Neural crest cell (in vitro differentiated cells): ENCODE data around the gene H2BW2. TPM values are rescaled to one million over a fixed set of nuclear protein-coding genes. Genes with fewer than 3 reads are reported as not detected.
"Not testable (repeated sequence)": the region's sequence is repeated elsewhere in the genome, so short reads cannot be mapped to it uniquely, and the experiment has no call there.

Experiments used
- DNase-seq: peaks from one replicate; pipeline ENCODE4 v3.0.0; 2021; ENCODE audit warnings: low read depth, mixed read lengths, low spot score
- H3K27ac Mint-ChIP-seq: one replicate; pipeline ENCODE4 v1.8.0; 2021; ENCODE audit warnings: mild to moderate bottlenecking, mixed read lengths; ENCODE audit not compliant: unreplicated experiment
- H3K27me3 Mint-ChIP-seq: 2 replicates; pipeline ENCODE4 v1.8.0; 2021; ENCODE audit warnings: low read depth, mild to moderate bottlenecking, mixed read lengths
- H3K36me3 Mint-ChIP-seq: 2 replicates; pipeline ENCODE4 v1.8.0; 2021; ENCODE audit warnings: low read depth, mild to moderate bottlenecking, mixed read lengths
- H3K4me1 Mint-ChIP-seq: 2 replicates; pipeline ENCODE4 v1.8.0; 2021; ENCODE audit warnings: mixed read lengths
- H3K4me3 Mint-ChIP-seq: one replicate; pipeline ENCODE4 v1.8.0; 2021; ENCODE audit warnings: mild to moderate bottlenecking, mixed read lengths
- H3K9me3 Mint-ChIP-seq: 2 replicates; pipeline ENCODE4 v1.8.0; 2021; ENCODE audit warnings: mixed read lengths
- CTCF ChIP-seq: fragments of 200-600 bp; sonication (generic); conservative IDR thresholded peaks from 2 replicates; pipeline ENCODE4 v1.5.0; 2021; ENCODE audit warnings: antibody characterized with exemption, mild to moderate bottlenecking
- long read RNA-seq: library from polyadenylated mRNA; unstranded; transcript quantifications from one replicate; pipeline ENCODE4 v2.0.0, GENCODE V29; 2020
- total RNA-seq: library from RNA; stranded (reverse); gene quantifications from 2 replicates; pipeline ENCODE4 v1.2.1, GENCODE V29; 2021

Gene H2BW2
- total RNA-seq = 0.20 and 0.51 TPM in 2 replicates
- long read RNA-seq = 0 reads

- H3K9me3 Mint-ChIP-seq = peaks cover 12% of the 10 kb centered on the region
- peaks cover 4% of the 10 kb centered on the region for H3K27me3 Mint-ChIP-seq
- no peaks in the 10 kb centered on the region for H3K36me3 Mint-ChIP-seq
- H3K4me1 Mint-ChIP-seq = no peaks in the 10 kb centered on the region
- TF ChIP-seq CTCF = no peak
- no peak for DNase-seq
- H3K4me3 Mint-ChIP-seq = no peak within 1 kb of the TSS
- H3K27ac Mint-ChIP-seq = no peak within 1 kb of the TSS
Measured at GRCh38 chrX:104039689-104040505, at the start of gene H2BW2. TSS of gene H2BW2 (plus strand) at chrX:104039956. CDS start at chrX:104039995, 39 bp downstream.

- Mint-ChIP-seq H3K4me3 (no peak overlapping the region), H3K27ac (no peak overlapping the region), H3K36me3 (no peaks in the 10 kb centered on the region), H3K27me3 (no peaks in the 10 kb centered on the region), H3K9me3 (no peaks in the 10 kb centered on the region), H3K4me1 (no peaks in the 10 kb centered on the region)
- no peak for TF ChIP-seq CTCF
- DNase-seq = no peak
Measured at GRCh38 chrX:103999234-103999633, 40.5 kb upstream of the H2BW2 start.

DNA sequence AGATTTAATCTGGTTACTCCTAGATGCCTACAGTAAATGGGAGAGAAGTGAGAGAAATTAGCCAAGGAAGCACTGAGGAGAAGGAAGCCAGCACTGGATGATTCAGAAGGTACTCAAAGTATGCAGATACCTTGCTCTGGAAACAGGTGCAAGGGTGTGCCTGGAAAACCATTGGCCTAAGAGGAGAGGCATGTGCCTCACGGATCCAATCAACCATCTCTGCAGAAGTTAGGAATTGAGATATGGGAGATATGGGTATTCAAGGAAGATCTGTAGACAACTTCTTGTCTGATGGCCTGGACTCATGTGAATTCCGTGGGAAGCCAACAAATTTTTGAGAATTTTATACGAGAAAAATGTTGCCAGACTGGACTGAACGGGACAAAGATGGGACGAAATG lies 30.9 kb upstream of the H2BW2 start:
- H3K4me3 Mint-ChIP-seq = no peak overlapping the region
- no peak overlapping the region for H3K27ac Mint-ChIP-seq
- no peak for TF ChIP-seq CTCF
- H3K4me1 Mint-ChIP-seq = no peaks in the 10 kb centered on the region
- no peaks in the 10 kb centered on the region for H3K27me3 Mint-ChIP-seq
- DNase-seq = no peak
- peaks cover 7% of the 10 kb centered on the region for H3K36me3 Mint-ChIP-seq
- peaks cover 19% of the 10 kb centered on the region for H3K9me3 Mint-ChIP-seq

DNA sequence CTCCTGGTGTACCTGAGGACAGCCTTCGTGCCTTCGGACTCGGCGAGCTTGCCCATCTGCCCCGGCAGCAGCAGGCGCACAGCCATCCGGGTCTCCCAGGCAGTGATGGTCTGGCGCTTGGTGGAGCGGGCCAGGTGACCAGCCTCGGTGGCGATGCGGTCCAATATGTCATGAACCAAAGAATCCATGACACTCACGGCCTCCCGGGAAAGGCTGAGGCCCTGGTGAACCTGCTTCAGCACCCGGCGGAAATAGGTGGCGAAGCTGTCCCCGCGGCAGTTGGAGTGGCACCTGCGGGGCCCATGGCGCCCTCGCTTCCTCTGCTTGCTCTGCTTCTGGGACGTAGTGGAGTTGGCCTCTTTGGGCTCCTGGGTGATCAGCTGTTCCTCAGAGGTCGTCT lies 26.6 kb upstream of the H2BW2 start:
- Mint-ChIP-seq H3K4me3 (no peak overlapping the region), H3K36me3 (peaks cover 7% of the 10 kb centered on the region), H3K27ac (no peak overlapping the region), H3K27me3 (peaks cover 2% of the 10 kb centered on the region), H3K9me3 (peaks cover 9% of the 10 kb centered on the region), H3K4me1 (no peaks in the 10 kb centered on the region)
- TF ChIP-seq CTCF = no peak
- no peak for DNase-seq

- H3K4me1 Mint-ChIP-seq = no peaks in the 10 kb centered on the region
- DNase-seq = no peak
- no peak for TF ChIP-seq CTCF
- peaks cover 8% of the 10 kb centered on the region for H3K9me3 Mint-ChIP-seq
- no peak within 1 kb of the TSS for H3K27ac Mint-ChIP-seq
- no peak within 1 kb of the TSS for H3K4me3 Mint-ChIP-seq
- peaks cover 2% of the 10 kb centered on the region for H3K27me3 Mint-ChIP-seq
- H3K36me3 Mint-ChIP-seq = peaks cover 7% of the 10 kb centered on the region
Measured at GRCh38 chrX:104013606-104014005, 26.1 kb upstream of the H2BW2 start, which contains the start of gene H2BW1. TSS of gene H2BW1 (minus strand) at chrX:104013708. CDS start at chrX:104013576, 132 bp downstream.

- H3K36me3 Mint-ChIP-seq, H3K9me3 Mint-ChIP-seq, DNase-seq, H3K27ac Mint-ChIP-seq, H3K27me3 Mint-ChIP-seq, H3K4me3 Mint-ChIP-seq, H3K4me1 Mint-ChIP-seq: not testable (repeated sequence)
Measured at GRCh38 chrX:104015576-104015975, 24.2 kb upstream of the H2BW2 start.
